Activated CD4-positive, alpha-beta memory T cell treated with anti-CD3 and anti-CD28 coated beads for 36 hours (primary cell): Measurements from ENCODE around the gene CACNA1S. TPM values are rescaled to one million over a fixed set of nuclear protein-coding genes. Genes with fewer than 3 reads are reported as not detected.

ENCODE experiments used
- CTCF ChIA-PET: fragments of 350-600 bp; sonication (Branson Sonifier 250); formaldehyde crosslinking; loops from one replicate; lab custom pipeline; 2021; ENCODE audit warnings: antibody characterized with exemption, inconsistent platforms; lab: Charles Lee
- POLR2A ChIA-PET: fragments of 350-600 bp; sonication (Branson Sonifier 250); formaldehyde crosslinking; loops from one replicate; lab custom pipeline; 2021; ENCODE audit warnings: antibody characterized with exemption; lab: Charles Lee
- DNase-seq: peaks from one replicate; pipeline ENCODE4 v3.0.0-alpha.2; 2020
- H3K27ac Mint-ChIP-seq: one replicate; pipeline ENCODE4 v1.8.0; 2021; ENCODE audit warnings: mixed read lengths
- H3K27me3 Mint-ChIP-seq: one replicate; pipeline ENCODE4 v1.8.0; 2021; ENCODE audit warnings: mixed read lengths
- H3K36me3 Mint-ChIP-seq: one replicate; pipeline ENCODE4 v1.8.0; 2021; ENCODE audit warnings: mixed read lengths
- H3K4me1 Mint-ChIP-seq: one replicate; pipeline ENCODE4 v1.8.0; 2021; ENCODE audit warnings: low read depth, mixed read lengths
- H3K4me3 Mint-ChIP-seq: one replicate; pipeline ENCODE4 v1.8.0; 2021; ENCODE audit warnings: mild to moderate bottlenecking, mixed read lengths
- H3K9me3 Mint-ChIP-seq: one replicate; pipeline ENCODE4 v1.8.0; 2021; ENCODE audit warnings: mixed read lengths
- intact Hi-C: fragments of 100-400 bp; cut with micrococcal nuclease; formaldehyde crosslinking; loops from one replicate; pipeline ENCODE4 v1.15.1; 2023
- total RNA-seq, 2 experiments: library from RNA; stranded (reverse); gene quantifications; one replicate each; pipeline ENCODE4 v1.2.3, GENCODE V29; 2021

Gene CACNA1S
- total RNA-seq, 2 experiments from 2014 or later = not detected

DNA sequence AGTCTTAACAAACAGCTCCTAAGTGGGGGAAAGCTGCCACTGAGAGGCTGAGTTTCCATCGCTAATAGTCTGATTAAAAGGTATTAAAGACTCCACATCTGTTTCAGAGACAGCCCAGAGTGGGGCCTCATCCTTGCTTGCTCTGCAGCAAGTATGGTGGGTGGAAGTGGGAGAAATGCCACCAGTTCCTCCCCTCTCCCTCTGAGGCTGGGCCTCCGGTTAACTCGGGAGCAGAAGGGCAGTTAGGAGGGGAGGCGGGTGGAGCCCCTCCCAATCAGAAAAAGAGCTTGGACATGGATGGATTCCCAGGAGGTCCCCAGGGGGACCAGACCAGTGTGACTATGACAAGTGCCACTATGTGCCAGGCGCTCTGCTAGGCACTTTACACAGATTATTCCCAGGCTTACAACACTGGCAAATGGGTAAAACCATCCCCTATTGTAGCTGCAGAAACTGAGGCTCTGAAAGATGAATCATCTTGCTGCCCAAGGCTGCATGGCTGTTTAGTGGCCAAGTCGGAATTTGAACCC is 26.1 kb upstream of the CACNA1S start:
- intact Hi-C loops = no loop called here
- ChIA-PET POLR2A (interaction anchor here (0.7 kb wide), 1 partner anchor 81 kb away, joined by 3 read pairs; no protein-coding TSS in a partner anchor), CTCF (interaction anchor here (1.1 to 3.2 kb wide), 3 partner anchors 11 to 166 kb away, joined by 5 to 14 read pairs (median 7); no protein-coding TSS in a partner anchor)
- H3K4me3 Mint-ChIP-seq = no peak overlapping the region
- no peak for DNase-seq
- H3K36me3 Mint-ChIP-seq = peaks cover 6% of the 10 kb centered on the region
- no peaks in the 10 kb centered on the region for H3K4me1 Mint-ChIP-seq
- no peaks in the 10 kb centered on the region for H3K9me3 Mint-ChIP-seq
- no peak overlapping the region for H3K27ac Mint-ChIP-seq
- no peaks in the 10 kb centered on the region for H3K27me3 Mint-ChIP-seq

DNA sequence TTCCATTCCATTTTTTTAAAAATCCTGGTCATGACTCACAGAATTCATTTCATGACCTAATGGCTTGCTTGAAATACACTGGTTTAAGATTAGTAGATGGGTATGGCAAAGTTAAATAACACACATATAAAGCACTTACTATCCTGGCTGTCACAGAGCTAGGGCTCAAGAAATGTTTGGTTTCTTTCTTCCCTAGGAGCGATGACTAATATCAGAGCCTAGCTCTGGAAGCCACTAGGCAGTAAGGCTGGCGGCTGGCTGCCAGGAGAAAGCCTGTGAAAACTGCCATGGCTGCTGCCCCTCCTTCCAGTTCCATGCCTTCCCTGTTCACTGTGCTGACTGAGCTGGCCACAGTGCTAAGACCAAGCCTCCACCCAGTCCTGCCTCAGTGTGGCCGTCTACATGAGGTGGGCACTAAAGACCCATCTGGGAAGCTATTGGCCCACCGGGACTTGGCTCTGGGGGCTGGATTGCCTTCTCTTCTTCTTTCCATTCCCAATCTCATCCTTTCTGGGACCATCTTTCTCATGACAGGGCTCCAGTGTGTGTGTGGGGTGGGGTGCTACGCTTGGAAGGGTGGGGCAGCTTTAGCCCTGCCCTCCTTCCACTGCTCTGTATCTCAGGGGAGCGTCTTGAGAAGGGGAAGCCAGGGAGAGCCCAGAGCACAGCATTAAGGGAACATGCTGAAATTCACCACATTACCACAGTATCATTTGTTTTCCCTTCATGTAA is 25.5 kb upstream of the CACNA1S start:
- no peaks in the 10 kb centered on the region for H3K9me3 Mint-ChIP-seq
- no peaks in the 10 kb centered on the region for H3K4me1 Mint-ChIP-seq
- no peak overlapping the region for H3K4me3 Mint-ChIP-seq
- no peak overlapping the region for H3K27ac Mint-ChIP-seq
- H3K27me3 Mint-ChIP-seq = no peaks in the 10 kb centered on the region
- CTCF ChIA-PET = interaction anchor here (1.1 to 3.2 kb wide), 4 partner anchors 11 to 166 kb away, joined by 5 to 14 read pairs (median 7); no protein-coding TSS in a partner anchor
- no peak for DNase-seq
- POLR2A ChIA-PET = interaction anchor here (0.7 kb wide), 1 partner anchor 81 kb away, joined by 3 read pairs; no protein-coding TSS in a partner anchor
- intact Hi-C loops = no loop called here
- peaks cover 6% of the 10 kb centered on the region for H3K36me3 Mint-ChIP-seq

DNA sequence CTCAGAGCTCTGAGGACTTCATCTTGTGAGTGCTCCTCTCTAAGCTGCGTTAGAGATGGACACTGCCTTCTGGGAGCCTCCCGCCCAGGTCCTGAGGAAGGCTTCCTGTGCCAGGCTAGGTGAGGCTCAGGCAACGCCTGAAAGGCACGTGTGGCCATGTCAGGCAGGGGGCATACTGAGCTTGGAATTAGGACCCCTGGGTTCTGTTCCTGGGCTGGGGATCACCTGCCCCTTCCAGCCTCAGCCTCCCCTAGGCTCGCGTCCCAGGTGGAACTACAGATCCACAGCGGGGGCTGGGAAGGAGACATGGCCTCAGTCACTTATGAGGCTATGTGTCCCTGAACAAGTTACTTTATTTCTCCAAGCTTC is 24.8 kb upstream of the CACNA1S start:
- Mint-ChIP-seq H3K9me3 (no peaks in the 10 kb centered on the region), H3K36me3 (peaks cover 5% of the 10 kb centered on the region), H3K27me3 (no peaks in the 10 kb centered on the region), H3K4me3 (no peak overlapping the region), H3K4me1 (no peaks in the 10 kb centered on the region), H3K27ac (no peak overlapping the region)
- no peak for DNase-seq
- intact Hi-C loops = no loop called here
- ChIA-PET POLR2A (no interaction called here), CTCF (interaction anchor here (0.7 to 3.2 kb wide), 4 partner anchors 12 to 35 kb away, joined by 3 to 14 read pairs (median 7); no protein-coding TSS in a partner anchor)

DNA sequence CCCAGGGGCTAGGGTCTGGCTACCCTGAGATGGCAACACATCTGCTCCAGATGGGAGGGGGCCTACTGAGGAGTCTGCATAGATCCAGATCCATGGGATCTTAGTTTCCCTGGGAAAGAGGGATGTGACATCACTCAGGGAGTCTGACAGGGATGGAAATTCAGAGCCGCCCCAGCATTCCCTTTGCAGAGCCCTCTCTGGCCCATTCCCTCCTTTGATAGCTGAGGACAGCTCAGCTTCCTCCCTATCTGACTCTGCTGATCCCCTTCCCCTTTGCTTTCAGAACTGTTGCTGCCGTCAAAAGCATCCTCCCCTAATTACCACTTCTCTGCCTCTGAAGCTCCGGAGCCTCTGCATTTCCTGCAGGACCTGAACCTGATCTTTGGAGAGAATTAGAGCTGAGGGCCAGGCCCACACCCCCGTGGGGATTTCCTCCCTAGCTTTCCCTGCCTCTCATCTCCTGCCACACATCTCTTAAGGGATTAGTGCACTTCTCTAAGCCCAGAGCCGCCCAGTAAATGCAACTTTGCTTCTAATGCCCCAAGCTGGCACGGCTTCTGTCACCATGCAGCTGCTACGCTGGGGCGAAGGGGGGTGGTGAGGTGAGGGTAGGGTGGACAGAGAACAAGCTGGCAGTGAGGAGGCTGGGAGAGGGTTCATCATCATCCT is 24.3 kb upstream of the CACNA1S start:
- Mint-ChIP-seq H3K4me3 (no peak overlapping the region), H3K27me3 (no peaks in the 10 kb centered on the region), H3K4me1 (no peaks in the 10 kb centered on the region), H3K9me3 (no peaks in the 10 kb centered on the region), H3K36me3 (peaks cover 3% of the 10 kb centered on the region), H3K27ac (no peak overlapping the region)
- ChIA-PET POLR2A (no interaction called here), CTCF (interaction anchor here (0.7 to 3.2 kb wide), 4 partner anchors 13 to 35 kb away, joined by 3 to 14 read pairs (median 7); no protein-coding TSS in a partner anchor)
- intact Hi-C loops = no loop called here
- DNase-seq = no peak

DNA sequence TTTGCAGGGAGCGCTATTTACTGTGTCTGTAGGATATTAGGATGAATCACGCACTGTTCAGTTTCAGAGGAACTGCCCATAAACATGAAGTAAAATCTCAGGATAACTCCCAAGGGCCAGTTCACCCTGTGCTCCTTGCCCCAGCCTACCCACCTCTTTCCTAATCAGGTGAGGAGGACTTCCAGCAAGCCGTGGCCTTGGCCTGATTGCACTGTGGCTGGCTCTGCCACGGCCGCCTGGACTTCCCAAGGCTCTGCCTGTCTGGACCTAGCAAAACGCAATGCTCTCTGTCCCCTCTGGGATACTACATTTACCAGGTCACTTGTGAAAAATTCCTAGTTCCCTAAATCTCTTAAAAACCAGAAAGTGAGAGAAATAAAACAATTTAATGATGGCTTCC is 22.2 kb upstream of the CACNA1S start:
- Mint-ChIP-seq H3K36me3 (peaks cover 3% of the 10 kb centered on the region), H3K27me3 (no peaks in the 10 kb centered on the region), H3K4me1 (no peaks in the 10 kb centered on the region), H3K4me3 (no peak overlapping the region), H3K9me3 (no peaks in the 10 kb centered on the region), H3K27ac (no peak overlapping the region)
- POLR2A ChIA-PET = no interaction called here
- DNase-seq = no peak
- intact Hi-C loops = no loop called here
- CTCF ChIA-PET = no interaction called here

DNA sequence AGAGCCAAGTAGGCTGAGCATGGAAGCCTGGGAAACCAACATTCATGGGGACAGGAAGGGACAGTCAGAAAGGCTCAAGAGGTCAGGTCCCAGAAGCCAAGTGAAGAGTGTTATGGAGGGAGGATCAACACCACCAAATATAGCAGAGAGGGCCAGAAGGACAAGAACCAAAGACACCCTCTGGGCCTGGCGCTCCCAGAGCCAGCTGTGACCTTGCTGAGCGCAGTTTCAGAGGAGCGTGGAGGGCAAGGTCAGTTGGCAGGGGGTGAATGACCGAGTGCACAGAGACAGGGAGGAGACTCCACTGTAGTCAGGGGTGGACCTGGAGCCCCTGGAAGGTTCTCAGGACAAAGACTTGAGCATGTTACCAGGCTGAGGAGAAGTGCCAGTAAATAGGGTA is 19.2 kb upstream of the CACNA1S start:
- Mint-ChIP-seq H3K4me1 (no peaks in the 10 kb centered on the region), H3K27me3 (peaks cover 4% of the 10 kb centered on the region), H3K4me3 (no peak overlapping the region), H3K36me3 (peaks cover 3% of the 10 kb centered on the region), H3K27ac (no peak overlapping the region), H3K9me3 (no peaks in the 10 kb centered on the region)
- intact Hi-C loops = no loop called here
- CTCF ChIA-PET = interaction anchor here (0.6 kb wide), 1 partner anchor 152 kb away, joined by 3 read pairs; no protein-coding TSS in a partner anchor
- POLR2A ChIA-PET = no interaction called here
- no peak for DNase-seq

DNA sequence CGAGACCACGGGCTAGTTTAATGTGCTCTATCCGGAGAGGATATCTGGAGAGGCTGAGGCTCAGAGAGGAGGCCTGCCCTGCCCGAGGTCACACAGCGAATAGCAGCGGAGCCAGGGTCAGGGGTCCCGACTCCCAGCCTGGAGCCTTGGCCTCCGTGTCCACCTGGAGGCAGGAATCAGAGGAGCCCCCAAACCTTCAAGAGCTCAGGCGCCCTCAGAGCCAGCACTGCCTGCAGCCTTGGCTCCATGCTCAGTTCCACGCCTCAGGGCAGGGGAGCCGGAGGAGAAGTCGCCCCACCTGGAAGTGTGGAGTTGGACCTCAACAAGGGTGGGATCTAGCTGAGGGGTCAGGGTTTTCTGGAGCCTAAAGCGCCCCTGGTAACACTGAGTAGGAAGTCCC is 16.7 kb upstream of the CACNA1S start:
- Mint-ChIP-seq H3K36me3 (no peaks in the 10 kb centered on the region), H3K9me3 (no peaks in the 10 kb centered on the region), H3K4me3 (no peak overlapping the region), H3K4me1 (no peaks in the 10 kb centered on the region), H3K27ac (no peak overlapping the region), H3K27me3 (peaks cover 9% of the 10 kb centered on the region)
- intact Hi-C loops = no loop called here
- POLR2A ChIA-PET = no interaction called here
- CTCF ChIA-PET = interaction anchor here (1.5 kb wide), 1 partner anchor 10 kb away, joined by 7 read pairs; no protein-coding TSS in a partner anchor
- DNase-seq = no peak

DNA sequence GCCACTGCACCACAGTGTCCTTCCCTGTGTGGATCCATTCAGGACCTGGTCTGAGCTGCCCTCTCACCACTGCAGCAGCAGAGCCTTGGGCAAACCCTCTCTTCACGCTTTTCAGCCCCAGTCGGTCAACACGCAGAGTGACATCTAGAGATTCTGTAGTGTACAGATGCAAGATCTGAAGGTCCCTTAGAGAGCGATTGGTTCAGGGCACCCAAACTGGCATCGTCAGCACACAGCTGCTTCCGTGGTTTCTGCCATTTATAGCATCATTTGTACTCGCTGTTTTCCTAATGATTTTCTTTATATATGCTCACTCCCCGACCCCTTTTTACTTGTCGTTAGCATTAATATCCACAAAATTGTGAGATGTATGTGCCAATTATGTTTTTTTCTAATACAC is 16.2 kb upstream of the CACNA1S start:
- Mint-ChIP-seq H3K4me3 (no peak overlapping the region), H3K36me3 (no peaks in the 10 kb centered on the region), H3K27ac (no peak overlapping the region), H3K27me3 (peaks cover 9% of the 10 kb centered on the region), H3K9me3 (no peaks in the 10 kb centered on the region), H3K4me1 (no peaks in the 10 kb centered on the region)
- CTCF ChIA-PET = no interaction called here
- intact Hi-C loops = no loop called here
- no peak for DNase-seq
- POLR2A ChIA-PET = no interaction called here

DNA sequence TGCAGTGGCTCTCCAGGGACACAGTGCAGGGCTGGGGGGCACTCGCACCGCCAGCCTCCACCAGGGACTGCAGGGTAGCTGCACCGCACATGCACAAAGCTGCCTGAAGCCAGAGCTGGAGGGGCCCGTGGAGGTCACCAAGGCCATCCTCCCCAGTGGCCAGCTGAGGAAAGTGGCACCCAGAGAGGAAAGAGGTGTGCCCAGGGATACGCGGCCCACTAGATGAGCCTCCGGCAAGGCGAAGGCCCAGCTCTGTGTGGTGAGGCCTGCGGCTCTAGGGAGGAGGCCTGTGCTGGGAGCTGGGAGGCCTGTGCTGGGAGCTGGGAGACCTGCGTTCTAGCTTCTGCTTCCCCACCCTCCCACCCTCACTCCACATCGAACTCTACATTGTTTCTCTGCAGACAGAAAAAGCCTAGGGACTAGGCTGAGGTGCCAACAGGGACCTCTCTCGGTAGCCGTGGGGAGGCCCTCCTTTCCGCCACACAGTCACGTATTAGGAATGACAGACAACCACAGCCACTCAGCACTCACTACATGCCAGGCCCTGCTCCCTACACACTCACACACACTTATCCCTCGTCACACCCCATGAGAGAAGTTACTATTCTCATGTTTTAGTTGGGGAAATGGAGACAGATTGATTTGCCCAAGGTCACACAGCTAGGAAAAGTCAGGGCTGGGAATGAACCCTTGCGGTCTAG is 15.7 kb upstream of the CACNA1S start:
- H3K9me3 Mint-ChIP-seq = no peaks in the 10 kb centered on the region
- intact Hi-C loops = no loop called here
- no peaks in the 10 kb centered on the region for H3K36me3 Mint-ChIP-seq
- ChIA-PET CTCF (no interaction called here), POLR2A (no interaction called here)
- H3K4me1 Mint-ChIP-seq = no peaks in the 10 kb centered on the region
- no peak overlapping the region for H3K27ac Mint-ChIP-seq
- no peak for DNase-seq
- peaks cover 9% of the 10 kb centered on the region for H3K27me3 Mint-ChIP-seq
- no peak overlapping the region for H3K4me3 Mint-ChIP-seq

DNA sequence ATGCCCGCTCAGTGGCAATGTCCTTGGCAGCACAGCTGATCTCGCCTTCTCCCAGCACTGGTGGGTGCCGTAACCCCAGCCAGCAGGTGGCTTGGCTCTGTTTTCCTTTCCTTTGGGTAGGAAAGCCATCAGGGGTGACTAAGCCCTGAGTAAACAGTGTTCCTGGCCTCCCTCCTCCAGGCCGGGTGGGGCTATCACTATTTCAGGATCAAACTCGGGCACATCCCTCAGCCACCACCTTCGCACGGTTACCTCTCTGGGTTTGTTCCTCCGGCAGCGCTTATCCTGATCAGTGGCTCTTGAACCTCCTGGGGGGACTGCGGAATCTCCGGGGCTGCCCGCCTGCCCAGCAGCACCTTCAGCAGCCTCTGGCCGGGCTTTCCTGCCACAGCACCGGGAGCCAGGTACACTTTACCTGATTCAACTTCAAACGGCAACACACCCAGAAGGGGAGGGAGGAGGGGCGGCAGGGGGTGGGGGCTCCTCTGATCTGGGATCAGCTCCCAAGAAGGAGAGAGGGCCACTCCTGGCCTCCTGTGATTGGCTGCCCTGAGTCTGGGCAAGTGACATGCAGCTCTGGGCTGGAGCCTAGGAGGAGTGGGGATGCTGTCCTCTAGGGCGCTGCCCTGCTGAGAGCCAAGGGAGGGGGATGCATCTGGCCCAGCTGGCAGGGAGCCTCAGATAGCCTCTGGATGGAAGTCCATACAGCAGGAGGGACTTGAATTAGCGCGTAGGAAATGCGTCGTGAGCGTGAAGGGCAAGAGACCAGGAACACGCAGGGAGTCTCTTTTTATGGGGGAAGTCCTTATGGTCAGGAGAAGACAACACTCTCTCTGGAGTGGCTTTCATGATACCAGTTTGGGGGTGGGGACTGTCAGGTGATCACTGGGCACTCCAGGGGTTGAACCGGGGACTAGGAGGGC is 14.9 kb upstream of the CACNA1S start, which contains the start of gene ASCL5:
Gene ASCL5, minus strand, starts transcription at position 353 of the 923 bp plus-strand sequence. CDS start 11,812 bp downstream, outside the sequence.
- Mint-ChIP-seq H3K4me3 (no peak within 1 kb of the TSS), H3K27me3 (peaks cover 9% of the 10 kb centered on the region), H3K27ac (no peak within 1 kb of the TSS), H3K4me1 (no peaks in the 10 kb centered on the region), H3K9me3 (no peaks in the 10 kb centered on the region), H3K36me3 (no peaks in the 10 kb centered on the region)
- ChIA-PET CTCF (no interaction called here), POLR2A (no interaction called here)
- no peak for DNase-seq
- intact Hi-C loops = no loop called here

DNA sequence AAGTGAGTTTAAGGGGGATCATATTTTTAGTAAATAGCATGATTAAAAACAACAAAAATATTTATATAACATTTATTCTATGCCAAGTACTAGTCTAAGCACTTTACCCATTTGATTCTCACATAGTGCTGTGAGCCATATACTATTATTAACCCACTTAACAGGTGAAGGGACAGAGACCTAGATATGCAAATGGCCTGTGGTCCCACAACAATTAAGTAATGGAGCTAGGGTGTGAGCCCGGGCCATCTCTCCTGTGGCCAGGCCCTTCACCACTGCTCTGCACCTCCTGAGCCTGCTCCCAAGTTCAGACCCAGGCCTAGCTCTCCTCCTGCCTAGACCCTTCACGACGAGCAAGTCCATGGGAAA is 14.2 kb upstream of the CACNA1S start:
- Mint-ChIP-seq H3K4me3 (no peak overlapping the region), H3K27me3 (peaks cover 9% of the 10 kb centered on the region), H3K4me1 (no peaks in the 10 kb centered on the region), H3K9me3 (no peaks in the 10 kb centered on the region), H3K27ac (no peak overlapping the region), H3K36me3 (no peaks in the 10 kb centered on the region)
- ChIA-PET POLR2A (no interaction called here), CTCF (no interaction called here)
- intact Hi-C loops = no loop called here
- DNase-seq = no peak
